ENCODE measurements around the gene CPLANE2.
"Not testable (repeated sequence)": the region's sequence is repeated elsewhere in the genome, so short reads cannot be mapped to it uniquely, and the experiment has no call there.

DNA sequence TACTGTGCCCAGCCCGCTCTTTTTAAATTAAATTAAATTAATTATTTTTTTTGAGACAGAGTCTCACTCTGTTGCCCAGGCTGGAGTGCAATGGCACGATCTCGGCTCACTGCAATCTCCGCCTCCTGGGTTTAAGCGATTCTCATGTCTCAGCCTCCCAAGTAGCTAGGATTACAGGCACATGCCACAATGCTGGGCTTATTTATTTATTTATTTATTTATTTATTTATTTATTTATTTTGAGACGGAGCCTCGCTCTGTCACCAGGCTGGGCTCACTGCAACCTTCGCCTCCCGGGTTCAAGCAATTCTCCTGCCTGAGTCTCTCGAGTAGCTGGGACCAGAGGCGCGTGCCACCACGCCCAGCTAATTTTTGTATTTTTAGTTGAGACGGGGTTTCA, 14.3 kb downstream of the CPLANE2 start:
- not testable (repeated sequence) for TF ChIP-seq CTCF (IDR thresholded peaks at IDR 0.05); POLR2A (IDR thresholded peaks at IDR 0.05); EP300 (IDR thresholded peaks at IDR 0.05; ENCODE audit: low read depth); POLR2AphosphoS5 (IDR thresholded peaks at IDR 0.05)

Measured in transverse colon (tissue), 4 donors.